NCI-H69 (cell line): ENCODE results near the gene PIK3C3.
A peak's percentile ranks its signal among the peaks of the same experiment; 100 is the strongest.

Experiments used
- DNase-seq: peaks from one replicate; lab custom pipeline; 2025; lab: John Stamatoyannopoulos, UW

PIK3C3 gene

GRCh38 chr18:42131066-42131929, 176.3 kb downstream of the PIK3C3 start:
- peak; percentile 93 for DNase-seq

DNA sequence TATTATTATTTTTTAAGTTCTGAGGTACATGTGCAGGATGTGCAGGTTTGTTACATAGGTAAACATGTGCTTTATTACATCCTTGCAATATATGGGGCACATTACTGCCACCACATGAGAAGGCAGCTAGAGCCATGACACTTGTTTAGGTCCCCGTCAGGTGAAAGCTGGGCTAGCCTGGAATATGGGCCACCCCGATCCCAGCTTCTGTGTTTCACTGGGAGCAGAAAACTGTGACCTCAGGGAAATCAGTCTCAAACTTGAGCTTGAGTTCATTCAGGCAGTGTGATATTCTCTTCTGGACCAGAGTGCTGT, 176.9 kb downstream of the PIK3C3 start:
- peak; percentile 86 for DNase-seq
